ENCODE results near the gene HIBADH.
"Not testable (repeated sequence)": the region's sequence is repeated elsewhere in the genome, so short reads cannot be mapped to it uniquely, and the experiment has no call there.

The HIBADH gene

DNA sequence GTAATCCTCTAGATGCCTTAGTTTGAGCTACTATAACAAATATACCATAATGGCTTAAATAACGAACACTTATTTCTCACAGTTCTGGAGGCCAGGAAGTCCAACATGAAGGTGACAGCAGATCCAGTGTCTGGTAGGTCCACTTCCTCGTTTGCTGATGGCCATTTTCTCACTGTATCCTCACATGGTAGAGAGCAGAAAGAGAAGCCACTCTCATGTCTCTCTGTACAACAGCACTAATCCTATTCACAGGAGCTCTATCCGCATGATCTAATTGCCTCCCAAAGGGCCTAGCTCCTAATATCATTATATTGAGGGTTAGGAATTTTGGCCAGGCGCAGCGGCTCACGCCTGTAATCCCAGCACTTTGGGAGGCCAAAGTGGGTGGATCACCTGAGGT is 10.2 kb downstream of the HIBADH start:
- Histone ChIP-seq H3K9ac (ENCODE audit: low read depth, low read length) (no peak overlapping the region), H3K9me3 (ENCODE audit: control insufficient read depth, insufficient read depth, low read length) (no peaks in the 10 kb centered on the region)

DNA sequence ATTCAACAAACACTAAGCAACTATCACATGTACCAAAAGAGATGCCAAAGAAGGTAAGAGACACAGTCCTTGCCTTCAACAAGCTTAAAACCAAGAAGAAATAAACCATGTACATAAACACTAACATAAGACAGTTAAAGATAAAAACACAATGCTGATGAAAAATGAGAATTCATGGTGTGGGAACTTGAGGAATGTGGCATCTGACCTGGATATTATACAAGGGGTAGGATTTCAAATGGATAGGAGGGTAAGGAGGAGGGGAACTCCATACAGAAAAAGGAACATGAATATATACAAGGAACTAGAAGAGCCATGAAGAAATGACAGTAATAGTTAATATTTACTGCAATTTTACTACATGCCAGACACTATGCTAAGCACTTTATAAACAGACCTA is 11.0 kb downstream of the HIBADH start:
- Histone ChIP-seq H3K27me3 (ENCODE audit: control insufficient read depth, insufficient read depth, low read length) (no peaks in the 10 kb centered on the region), H3K27ac (ENCODE audit: low read depth, low read length) (no peak overlapping the region), H3K9ac (ENCODE audit: low read depth, low read length) (no peak overlapping the region), H3K4me3 (ENCODE audit: low read depth, low read length) (no peak overlapping the region), H3K4me1 (ENCODE audit: control insufficient read depth, insufficient read depth, low read length) (no peaks in the 10 kb centered on the region), H3K9me3 (ENCODE audit: control insufficient read depth, insufficient read depth, low read length) (no peaks in the 10 kb centered on the region), H3K36me3 (ENCODE audit: control insufficient read depth, insufficient read depth, low read length) (peaks cover 28% of the 10 kb centered on the region)

More for the DNA sequence above, 10.2 kb downstream of the HIBADH start:
- Histone ChIP-seq H3K36me3 (ENCODE audit: control insufficient read depth, insufficient read depth, low read length) (peaks cover 24% of the 10 kb centered on the region), H3K27ac (ENCODE audit: low read depth, low read length) (no peak overlapping the region), H3K27me3 (ENCODE audit: control insufficient read depth, insufficient read depth, low read length) (no peaks in the 10 kb centered on the region), H3K4me1 (ENCODE audit: control insufficient read depth, insufficient read depth, low read length) (no peaks in the 10 kb centered on the region), H3K4me3 (ENCODE audit: low read depth, low read length) (no peak overlapping the region)

DNA sequence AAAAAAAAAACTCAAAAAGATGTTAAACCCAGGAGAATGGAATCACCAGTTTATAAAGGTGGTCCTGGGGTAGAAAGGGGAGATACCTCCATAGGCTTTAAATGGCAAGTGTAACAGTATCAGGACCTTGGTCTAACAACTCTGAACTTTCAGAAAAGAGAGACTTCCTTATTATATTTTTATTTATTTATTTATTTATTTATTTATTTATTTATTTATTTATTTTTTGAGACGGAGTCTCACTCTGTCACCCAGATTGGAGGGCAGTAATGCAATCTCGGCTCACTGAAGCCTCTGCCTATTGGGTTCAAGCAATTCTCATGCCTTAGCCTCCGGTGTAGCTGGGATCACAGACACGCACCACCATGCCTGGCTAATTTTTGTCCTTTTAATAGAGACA is 12.4 kb downstream of the HIBADH start:
- no peaks in the 10 kb centered on the region for H3K27me3 ChIP-seq (ENCODE audit: control insufficient read depth, insufficient read depth, low read length)
- no peak overlapping the region for H3K4me3 ChIP-seq (ENCODE audit: low read depth, low read length)
- no peak overlapping the region for H3K27ac ChIP-seq (ENCODE audit: low read depth, low read length)
- H3K9ac ChIP-seq (ENCODE audit: low read depth, low read length): no peak overlapping the region
- H3K4me1 ChIP-seq (ENCODE audit: control insufficient read depth, insufficient read depth, low read length): no peaks in the 10 kb centered on the region
- no peaks in the 10 kb centered on the region for H3K9me3 ChIP-seq (ENCODE audit: control insufficient read depth, insufficient read depth, low read length)
- H3K36me3 ChIP-seq (ENCODE audit: control insufficient read depth, insufficient read depth, low read length): peaks cover 28% of the 10 kb centered on the region

DNA sequence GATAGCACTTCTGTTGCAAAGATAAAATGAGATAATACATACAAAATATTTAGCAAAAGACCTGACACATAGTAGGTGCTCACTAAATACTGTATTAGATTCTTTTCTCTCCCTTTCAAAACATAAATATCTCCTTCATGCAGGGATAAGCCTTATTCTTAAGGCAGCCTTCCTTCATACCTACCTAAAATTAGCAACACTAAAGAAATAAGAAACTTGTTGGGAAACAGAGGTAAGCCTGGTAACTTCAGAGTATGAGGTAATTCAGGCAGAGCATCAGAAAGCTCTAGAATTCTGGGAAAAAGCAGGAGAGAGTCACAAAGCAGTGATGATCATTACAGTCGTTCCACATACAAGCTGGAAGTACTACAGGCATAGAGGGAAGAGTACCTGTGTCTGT is 15.2 kb downstream of the HIBADH start:
- no peaks in the 10 kb centered on the region for H3K27me3 ChIP-seq (ENCODE audit: control insufficient read depth, insufficient read depth, low read length)
- no peaks in the 10 kb centered on the region for H3K4me1 ChIP-seq (ENCODE audit: control insufficient read depth, insufficient read depth, low read length)
- peaks cover 34% of the 10 kb centered on the region for H3K36me3 ChIP-seq (ENCODE audit: control insufficient read depth, insufficient read depth, low read length)
- H3K9me3 ChIP-seq (ENCODE audit: control insufficient read depth, insufficient read depth, low read length): no peaks in the 10 kb centered on the region
- no peak overlapping the region for H3K9ac ChIP-seq (ENCODE audit: low read depth, low read length)
- no peak overlapping the region for H3K4me3 ChIP-seq (ENCODE audit: low read depth, low read length)
- H3K27ac ChIP-seq (ENCODE audit: low read depth, low read length): no peak overlapping the region

DNA sequence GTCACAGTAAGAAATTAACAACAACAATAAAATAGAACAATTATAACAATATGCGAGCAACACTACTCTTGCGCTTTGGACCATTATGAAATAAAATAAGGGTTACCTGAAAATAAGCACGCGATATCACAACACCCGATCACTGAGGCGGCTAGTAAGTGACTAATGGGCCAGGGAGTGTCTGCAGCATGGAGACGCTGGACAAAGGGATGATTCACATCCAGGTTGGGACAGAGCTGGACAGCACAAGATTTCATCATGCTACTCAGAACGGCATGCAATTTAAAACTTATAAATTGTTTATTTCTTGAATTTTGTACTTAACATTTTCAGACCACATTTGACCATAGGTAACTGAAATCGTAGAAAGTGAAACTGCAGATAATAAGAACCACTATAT is 15.6 kb downstream of the HIBADH start:
- Histone ChIP-seq H3K27ac (ENCODE audit: low read depth, low read length) (no peak overlapping the region), H3K4me3 (ENCODE audit: low read depth, low read length) (no peak overlapping the region), H3K9ac (ENCODE audit: low read depth, low read length) (no peak overlapping the region), H3K36me3 (ENCODE audit: control insufficient read depth, insufficient read depth, low read length) (peaks cover 29% of the 10 kb centered on the region), H3K4me1 (ENCODE audit: control insufficient read depth, insufficient read depth, low read length) (0 out of 2 replicates have a peak, but pooled peaks cover under 1% of the 10 kb centered on the region), H3K9me3 (ENCODE audit: control insufficient read depth, insufficient read depth, low read length) (no peaks in the 10 kb centered on the region), H3K27me3 (ENCODE audit: control insufficient read depth, insufficient read depth, low read length) (no peaks in the 10 kb centered on the region)

DNA sequence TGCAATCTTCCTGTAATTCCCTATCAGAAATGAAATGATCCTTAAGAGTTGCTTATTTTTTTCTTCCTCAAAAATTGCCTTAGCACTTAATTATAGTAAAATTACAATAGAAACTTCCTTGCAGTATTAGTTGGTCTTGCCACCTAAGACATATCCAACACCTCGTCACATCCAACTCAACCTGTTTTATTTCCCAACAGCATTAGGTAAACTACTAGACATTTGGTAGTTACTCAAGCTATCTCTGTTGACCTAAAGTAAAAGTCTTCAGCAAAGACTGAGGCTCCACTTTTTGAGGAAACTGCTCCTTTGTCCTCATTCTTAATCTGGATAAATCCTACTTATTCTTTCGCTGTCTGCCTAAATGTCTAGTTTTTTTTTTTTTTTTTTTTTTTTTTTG is 20.4 kb downstream of the HIBADH start:
- H3K9ac ChIP-seq (ENCODE audit: low read depth, low read length): no peak overlapping the region
- H3K27ac ChIP-seq (ENCODE audit: low read depth, low read length): no peak overlapping the region
- H3K36me3 ChIP-seq (ENCODE audit: control insufficient read depth, insufficient read depth, low read length): peaks cover 16% of the 10 kb centered on the region
- H3K4me1 ChIP-seq (ENCODE audit: control insufficient read depth, insufficient read depth, low read length): peaks cover 19% of the 10 kb centered on the region
- no peak overlapping the region for H3K4me3 ChIP-seq (ENCODE audit: low read depth, low read length)
- no peaks in the 10 kb centered on the region for H3K9me3 ChIP-seq (ENCODE audit: control insufficient read depth, insufficient read depth, low read length)
- H3K27me3 ChIP-seq (ENCODE audit: control insufficient read depth, insufficient read depth, low read length): no peaks in the 10 kb centered on the region

DNA sequence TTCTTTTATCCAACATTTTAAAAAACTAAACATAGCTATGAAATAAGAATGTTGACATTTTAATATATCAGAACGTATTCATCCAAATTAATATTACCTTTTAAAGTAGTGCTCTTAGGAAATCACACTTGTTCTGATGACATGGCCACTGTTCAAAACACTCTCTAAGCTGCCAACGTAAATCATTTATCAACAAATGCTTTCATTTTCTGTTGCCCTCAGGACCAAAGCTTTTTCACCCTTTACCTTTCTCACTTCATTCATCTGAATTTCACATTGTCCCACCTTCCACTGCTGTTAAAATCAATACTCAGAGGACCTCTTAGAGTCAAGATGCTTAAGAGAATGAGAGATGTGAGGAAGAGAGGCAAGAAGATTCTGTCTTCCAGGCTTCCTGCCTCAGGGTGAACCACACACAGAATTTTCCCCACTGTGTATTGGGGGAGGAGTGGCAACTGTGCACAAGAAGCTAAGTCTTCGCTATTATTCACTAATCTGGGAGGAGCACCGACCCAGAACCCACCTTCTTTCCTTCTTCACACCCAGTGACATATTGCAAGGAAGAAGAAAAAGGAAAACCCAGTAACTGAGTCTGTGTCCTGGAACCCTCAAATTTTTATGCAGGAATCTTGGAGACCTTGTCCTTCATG is 21.0 kb downstream of the HIBADH start:
- Histone ChIP-seq H3K27ac (ENCODE audit: low read depth, low read length) (no peak overlapping the region), H3K9me3 (ENCODE audit: control insufficient read depth, insufficient read depth, low read length) (no peaks in the 10 kb centered on the region), H3K36me3 (ENCODE audit: control insufficient read depth, insufficient read depth, low read length) (peaks cover 15% of the 10 kb centered on the region), H3K4me1 (ENCODE audit: control insufficient read depth, insufficient read depth, low read length) (peaks cover 23% of the 10 kb centered on the region), H3K9ac (ENCODE audit: low read depth, low read length) (no peak overlapping the region), H3K4me3 (ENCODE audit: low read depth, low read length) (no peak overlapping the region), H3K27me3 (ENCODE audit: control insufficient read depth, insufficient read depth, low read length) (no peaks in the 10 kb centered on the region)

DNA sequence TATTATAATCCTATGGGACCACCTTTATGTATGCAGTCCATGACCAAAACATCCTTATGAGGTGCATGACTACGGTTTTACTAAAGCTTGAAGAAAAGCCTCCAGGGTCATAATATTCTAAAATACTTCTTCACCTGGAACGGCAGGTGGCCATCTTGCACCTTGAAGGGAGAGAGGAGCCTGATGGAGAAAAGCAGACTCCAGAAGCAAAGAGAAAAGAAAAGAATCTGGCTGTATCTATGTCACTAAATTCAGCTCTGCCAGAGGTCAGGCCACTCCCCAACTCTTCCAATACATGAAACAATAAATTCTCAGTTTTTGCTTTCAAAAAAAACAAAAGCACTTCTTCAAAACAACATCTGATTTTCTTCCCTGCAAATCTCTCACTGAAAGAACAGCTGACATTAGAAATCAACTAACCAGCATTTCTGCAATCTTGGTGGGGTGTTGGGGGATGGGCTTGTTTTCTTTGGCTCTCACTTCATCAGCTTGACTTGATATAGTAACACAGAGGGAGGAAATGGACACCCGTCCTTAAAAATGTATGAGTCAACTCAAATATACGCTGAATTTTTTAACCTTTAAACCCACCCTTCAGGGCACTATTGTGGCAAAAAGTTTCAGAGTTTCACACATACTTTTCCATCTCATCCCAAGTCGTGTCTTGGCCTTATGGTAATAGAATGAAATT is 21.7 kb downstream of the HIBADH start:
- H3K36me3 ChIP-seq (ENCODE audit: control insufficient read depth, insufficient read depth, low read length): peaks cover 15% of the 10 kb centered on the region
- H3K27ac ChIP-seq (ENCODE audit: low read depth, low read length): no peak overlapping the region
- no peak overlapping the region for H3K4me3 ChIP-seq (ENCODE audit: low read depth, low read length)
- no peaks in the 10 kb centered on the region for H3K9me3 ChIP-seq (ENCODE audit: control insufficient read depth, insufficient read depth, low read length)
- peaks cover 29% of the 10 kb centered on the region for H3K4me1 ChIP-seq (ENCODE audit: control insufficient read depth, insufficient read depth, low read length)
- no peak overlapping the region for H3K9ac ChIP-seq (ENCODE audit: low read depth, low read length)
- H3K27me3 ChIP-seq (ENCODE audit: control insufficient read depth, insufficient read depth, low read length): no peaks in the 10 kb centered on the region

DNA sequence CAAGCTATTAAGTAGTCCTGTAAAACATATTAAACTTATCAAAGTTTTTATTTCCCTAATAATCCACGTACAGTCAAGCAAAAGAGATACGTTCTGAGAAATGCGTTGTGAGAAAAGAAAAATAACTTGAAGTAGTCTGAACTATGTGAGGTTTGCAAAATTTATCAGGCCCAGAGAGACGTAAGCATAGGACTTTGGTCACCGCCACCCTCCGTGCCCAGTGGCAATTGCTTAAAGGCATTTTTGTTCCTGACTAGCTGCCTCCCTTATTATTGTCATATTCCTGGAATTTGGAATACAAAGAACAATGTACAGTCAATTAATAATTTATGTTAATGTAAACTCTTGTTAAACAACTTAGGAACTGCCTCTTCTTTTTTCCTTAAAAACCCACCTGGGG is 22.8 kb downstream of the HIBADH start:
- no peak overlapping the region for H3K4me3 ChIP-seq (ENCODE audit: low read depth, low read length)
- peaks cover 15% of the 10 kb centered on the region for H3K36me3 ChIP-seq (ENCODE audit: control insufficient read depth, insufficient read depth, low read length)
- no peak overlapping the region for H3K9ac ChIP-seq (ENCODE audit: low read depth, low read length)
- H3K4me1 ChIP-seq (ENCODE audit: control insufficient read depth, insufficient read depth, low read length): peaks cover 35% of the 10 kb centered on the region
- no peaks in the 10 kb centered on the region for H3K9me3 ChIP-seq (ENCODE audit: control insufficient read depth, insufficient read depth, low read length)
- H3K27ac ChIP-seq (ENCODE audit: low read depth, low read length): no peak overlapping the region
- no peaks in the 10 kb centered on the region for H3K27me3 ChIP-seq (ENCODE audit: control insufficient read depth, insufficient read depth, low read length)

DNA sequence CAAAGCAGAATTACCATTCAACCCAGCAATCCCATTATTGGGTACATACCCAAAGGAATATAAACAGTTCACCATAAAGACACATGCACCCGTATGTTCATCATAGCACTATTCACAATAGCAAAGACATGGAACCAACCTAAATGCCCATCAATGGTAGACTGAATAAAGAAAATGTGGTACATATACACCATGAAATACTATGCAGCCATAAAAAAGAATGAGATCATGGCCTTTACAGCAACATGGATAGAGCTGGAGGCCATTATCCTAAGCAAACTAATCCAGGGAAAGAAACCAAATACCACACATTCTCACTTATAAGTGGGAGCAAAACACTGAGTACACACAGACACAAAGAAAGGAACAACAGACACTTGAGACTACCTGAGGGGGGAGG is 23.6 kb downstream of the HIBADH start:
- H3K27me3 ChIP-seq (ENCODE audit: control insufficient read depth, insufficient read depth, low read length); H3K4me3 ChIP-seq (ENCODE audit: low read depth, low read length); H3K27ac ChIP-seq (ENCODE audit: low read depth, low read length); H3K9me3 ChIP-seq (ENCODE audit: control insufficient read depth, insufficient read depth, low read length); H3K9ac ChIP-seq (ENCODE audit: low read depth, low read length): not testable (repeated sequence)
- Histone ChIP-seq H3K4me1 (ENCODE audit: control insufficient read depth, insufficient read depth, low read length) (peaks cover 35% of the 10 kb centered on the region), H3K36me3 (ENCODE audit: control insufficient read depth, insufficient read depth, low read length) (peaks cover 15% of the 10 kb centered on the region)

DNA sequence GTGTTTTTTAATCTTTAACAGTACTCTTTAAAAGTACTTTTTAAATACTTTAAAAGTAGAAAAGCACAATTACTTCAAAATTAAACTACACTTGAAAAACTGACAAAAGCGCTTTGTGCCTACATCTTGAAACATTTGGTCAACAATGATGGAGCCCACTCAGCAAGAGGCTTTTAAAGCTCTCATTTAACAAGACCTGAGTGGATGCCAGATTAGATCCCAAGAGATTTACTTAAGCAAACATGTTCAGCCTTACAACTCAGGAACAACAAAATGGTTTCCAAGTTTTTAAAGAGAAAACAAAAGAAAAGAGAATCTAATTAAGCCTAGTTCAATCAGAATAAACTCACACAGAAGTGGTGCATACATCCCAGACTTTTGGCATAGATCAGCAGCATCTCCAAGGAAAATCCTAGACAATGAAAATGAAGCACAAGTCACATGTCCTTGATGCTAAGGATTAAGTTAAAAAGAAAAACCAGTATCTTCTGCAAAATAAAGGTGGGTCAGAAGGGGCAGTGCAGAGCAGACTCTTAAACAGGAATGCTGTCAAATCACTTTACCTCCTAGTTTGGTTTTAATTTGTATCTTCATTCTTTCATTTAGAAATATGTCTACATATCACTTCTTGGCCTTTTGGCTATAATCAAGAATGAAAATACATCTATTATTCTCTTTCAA is 26.2 kb downstream of the HIBADH start:
- Histone ChIP-seq H3K9me3 (ENCODE audit: control insufficient read depth, insufficient read depth, low read length) (no peaks in the 10 kb centered on the region), H3K4me1 (ENCODE audit: control insufficient read depth, insufficient read depth, low read length) (peaks cover 29% of the 10 kb centered on the region), H3K27ac (ENCODE audit: low read depth, low read length) (no peak overlapping the region), H3K27me3 (ENCODE audit: control insufficient read depth, insufficient read depth, low read length) (no peaks in the 10 kb centered on the region), H3K4me3 (ENCODE audit: low read depth, low read length) (no peak overlapping the region), H3K9ac (ENCODE audit: low read depth, low read length) (no peak overlapping the region), H3K36me3 (ENCODE audit: control insufficient read depth, insufficient read depth, low read length) (peaks cover 7% of the 10 kb centered on the region; the same call in 1 of the 2 replicates)
